Heart right ventricle (tissue), 16 donors: ENCODE data around the gene RFX2. TPM values are rescaled to one million over a fixed set of nuclear protein-coding genes. Genes with fewer than 3 reads are reported as not detected.

Experiments
- ATAC-seq, 8 donors: fragments of 200-7000 bp; cut with Tn5 transposase; one replicate each; pipeline ENCODE4 v1.9.1; 2020; ENCODE audit warnings: mild to moderate bottlenecking in 8 of 8, moderate library complexity in 8 of 8, moderate number of reproducible peaks in 1 of 8
- DNase-seq, 2 donors: peaks; one replicate each; pipeline ENCODE4 v3.0.0-alpha.2; 2020
- H3K27ac ChIP-seq, 10 donors: fragments of 200-600 bp; sonication (generic) in 2 of 10; one replicate each; pipeline versions ENCODE4 v1.5.0 to v1.8.0; 2020 to 2022; ENCODE audit warnings: mild to moderate bottlenecking in 3 of 10
- H3K27me3 ChIP-seq, 7 donors: fragments of 200-600 bp; one replicate each; pipeline ENCODE4 v1.8.0; 2021 to 2022; ENCODE audit warnings: mild to moderate bottlenecking in 2 of 7
- H3K36me3 ChIP-seq, 9 donors: fragments of 200-600 bp; sonication (generic) in 1 of 9; one replicate each; pipeline versions ENCODE4 v1.5.0 to v1.8.0; 2020 to 2022; ENCODE audit warnings: mild to moderate bottlenecking in 2 of 9
- H3K4me1 ChIP-seq, 9 donors: fragments of 200-600 bp; sonication (generic) in 1 of 9; one replicate each; pipeline versions ENCODE4 v1.5.0 to v1.8.0; 2020 to 2022; ENCODE audit warnings: mild to moderate bottlenecking in 4 of 9
- H3K4me3 ChIP-seq, 10 donors: fragments of 200-600 bp; sonication (generic) in 2 of 10; one replicate each; pipeline versions ENCODE4 v1.5.0 to v1.8.0; 2020 to 2022; ENCODE audit warnings: mild to moderate bottlenecking in 7 of 10, moderate library complexity in 2 of 10
- H3K9me3 ChIP-seq, 11 donors: fragments of 200-600 bp in 10 of 11; sonication (generic) in 2 of 11; one replicate each; pipeline versions ENCODE4 v1.5.0 to v1.8.0; 2013 to 2022; ENCODE audit warnings: mild to moderate bottlenecking in 2 of 11, control low read depth in 1 of 11, moderate library complexity in 1 of 11
- CTCF ChIP-seq, 9 donors: fragments of 200-600 bp; sonication (generic) in 2 of 9; IDR thresholded peaks; one replicate each; pipeline versions ENCODE4 v1.5.0 to v1.8.0; 2021 to 2022; ENCODE audit warnings: antibody characterized with exemption in 9 of 9, mild to moderate bottlenecking in 5 of 9, moderate library complexity in 1 of 9
- WGBS, 2 donors: extraction: QIAGEN DNeasy Blood & Tissue Kit; methylation state at CpG; one replicate each; pipeline ENCODE4 v1.1.7; 2013; ENCODE audit warnings: inconsistent platforms in 1 of 2; 5-methylcytosine and 5-hydroxymethylcytosine counted together
- intact Hi-C, 10 donors: fragments of 100-400 bp; cut with DNase I; formaldehyde crosslinking; loops; one replicate each; pipeline versions ENCODE4 v1.11.1 to v1.14.2; 2022
- polyA plus RNA-seq, 2 donors: library from polyadenylated mRNA; stranded (reverse); fragments of 200-250 nt; gene quantifications; one replicate each; pipeline ENCODE4 v1.2.3, GENCODE V29; 2013
- total RNA-seq, 10 donors: library from RNA; stranded (reverse); fragmentation: NEBNext Ultra II Directional in 3 of 10; extraction: Animal tissue kit (Norgen Biotek cat#: 25700) in 3 of 10; gene quantifications; one replicate each; pipeline versions ENCODE4 v1.2.1 to v1.2.4, GENCODE V29; 2021 to 2023
- donor health status: Arrhythmogenic right ventricular cardiomyopathy.
- donor health status: ischemic (EF 13 %, LVEDD 7.1; RV severe dilation, severe dysfunction).
- donor health status: healthy with polysubstance abuse.
- donor health status: DM: no; HTN: yes; CAD: no.
- donor health status: DM: no; HTN: no; CAD: no.
- donor health status: ischemic (EF 25% LVEDD 6.9; RV normal size, moderate dysfunction).
- donor health status: ischemic (EF 25% LVEDD 5.7; RV mildly dilated, moderate dysfunction).
- donor health status: healthy.
- donor health status: DM: yes; HTN: yes; CAD: no.
- donor health status: Ischemic cardiomyopathy.
- donor health status: ischemic (EF 35%, LVEDD 5.7; RV mildly dilated, moderate dysfunction).
- donor health status: nonischemic (EF 11% LVEDD 7.7; RV severe dilation, severe dysfunction).
- donor health status: DM: yes; HTN: yes; CAD: no.
- donor health status: PGD.
- donor health status: ischemic (EF 29% LVEDD 5.4; RV normal size, mild dysfunction).
- donor health status: nonischemic (EF 23%, LVEDD 6.1; RV moderate dilation, normal function).

The RFX2 gene
- total and polyA plus RNA-seq, 12 donors = 4.2 to 17.4 (median 5.2) TPM

DNA sequence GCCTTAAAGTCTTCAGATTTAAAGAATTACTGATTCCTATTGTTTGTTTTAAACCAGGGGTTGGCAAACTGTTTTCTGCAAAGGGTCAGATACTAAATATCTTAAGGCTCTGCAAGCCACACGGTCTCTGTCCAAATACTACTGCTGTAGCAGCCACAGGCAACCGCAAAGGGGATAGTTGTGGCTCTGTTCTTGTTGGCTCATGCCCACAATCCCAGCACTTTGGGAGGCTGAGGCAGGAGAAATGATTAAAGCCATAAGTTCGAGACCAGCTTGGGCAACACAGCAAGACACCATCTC is 154.7 kb downstream of the RFX2 start:
- no peaks in the 10 kb centered on the region for H3K9me3 ChIP-seq
- H3K4me3 ChIP-seq = no peak overlapping the region
- peak overlapping the region in 9 of 10 donors; percentile 38 to 82 (median 68) for H3K27ac ChIP-seq
- ATAC-seq (no peak), DNase-seq (no peak)
- no peak for TF ChIP-seq CTCF (IDR thresholded peaks at IDR 0.05)
- peaks cover 0 to 11% (median 0%) of the 10 kb centered on the region in 9 donors for H3K36me3 ChIP-seq
- peaks cover 45 to 100% (median 95%) of the 10 kb centered on the region in 9 donors for H3K4me1 ChIP-seq
- no peaks in the 10 kb centered on the region for H3K27me3 ChIP-seq
- WGBS, 2 donors = 55 to 58% methylated on average over 3 of the region's 3 CpGs
- intact Hi-C loops = loop anchor here in 1 of 10 donors (10.0 kb wide), 1 partner anchor 611 kb away; the partner anchor contains the start of gene PTPRS

DNA sequence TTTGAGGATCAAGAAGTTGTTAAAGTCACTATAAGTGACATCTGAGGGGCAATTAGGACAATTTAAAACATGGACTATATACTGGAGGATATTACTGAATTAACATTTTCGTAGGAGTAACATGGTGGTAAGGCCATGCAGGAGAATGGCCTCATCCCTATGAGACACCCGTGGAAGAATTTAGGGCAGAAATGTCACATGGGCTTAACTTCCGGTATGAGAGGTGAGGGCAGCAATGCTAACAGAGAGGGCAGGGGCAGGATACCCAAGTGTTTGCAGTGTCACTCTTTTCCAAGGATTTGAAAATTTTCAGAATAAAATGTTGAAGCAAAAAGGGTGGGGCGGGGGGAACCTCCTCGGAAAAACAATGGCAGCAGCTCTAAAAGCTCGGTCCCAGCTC is 156.0 kb downstream of the RFX2 start:
- no peak for TF ChIP-seq CTCF (IDR thresholded peaks at IDR 0.05)
- DNase-seq = no peak
- H3K27me3 ChIP-seq = no peaks in the 10 kb centered on the region
- ATAC-seq = peak in 1 of 8 donors; percentile 2
- intact Hi-C loops = loop anchor here in 1 of 10 donors (10.0 kb wide), 1 partner anchor 609 kb away; the partner anchor contains the start of gene PTPRS
- H3K4me1 ChIP-seq = peaks cover 37 to 100% (median 94%) of the 10 kb centered on the region in 9 donors
- WGBS, 2 donors = 39 to 50% methylated on average over 6 of the region's 6 CpGs
- peaks cover 0 to 23% (median 0%) of the 10 kb centered on the region in 9 donors for H3K36me3 ChIP-seq
- H3K4me3 ChIP-seq = peak overlapping the region in 3 of 10 donors; percentile 5 to 13 (median 6)
- H3K9me3 ChIP-seq = no peaks in the 10 kb centered on the region
- H3K27ac ChIP-seq = peak overlapping the region; percentile 33 to 82 (median 68)

GRCh38 chr19:5953680-5954213 is 156.6 kb downstream of the RFX2 start:
- H3K27ac ChIP-seq = peak overlapping the region; percentile 33 to 82 (median 68)
- no peaks in the 10 kb centered on the region for H3K27me3 ChIP-seq
- intact Hi-C loops = loop anchor here in 1 of 10 donors (10.0 kb wide), 1 partner anchor 609 kb away; the partner anchor contains the start of gene PTPRS
- ATAC-seq = peak in 1 of 8 donors; percentile 10
- peaks cover 0 to 26% (median 0%) of the 10 kb centered on the region in 9 donors for H3K36me3 ChIP-seq
- H3K4me3 ChIP-seq = no peak overlapping the region
- TF ChIP-seq CTCF (IDR thresholded peaks at IDR 0.05) = no peak
- H3K4me1 ChIP-seq = peaks cover 37 to 100% (median 96%) of the 10 kb centered on the region in 9 donors
- DNase-seq = no peak
- H3K9me3 ChIP-seq = no peaks in the 10 kb centered on the region
- 51 to 54% methylated on average over 17 of the region's 17 CpGs for WGBS, 2 donors

- DNase-seq (no peak), ATAC-seq (no peak)
- H3K4me3 ChIP-seq = no peak overlapping the region
- H3K9me3 ChIP-seq = no peaks in the 10 kb centered on the region
- no peak for TF ChIP-seq CTCF (IDR thresholded peaks at IDR 0.05)
- H3K27me3 ChIP-seq = no peaks in the 10 kb centered on the region
- 56 to 64% methylated on average over 5 of the region's 5 CpGs for WGBS, 2 donors
- H3K4me1 ChIP-seq = peaks cover 37 to 100% (median 94%) of the 10 kb centered on the region in 9 donors
- peak overlapping the region in 9 of 10 donors; percentile 33 to 82 (median 68) for H3K27ac ChIP-seq
- H3K36me3 ChIP-seq = peaks cover 0 to 20% (median 0%) of the 10 kb centered on the region in 9 donors
- intact Hi-C loops = loop anchor here in 1 of 10 donors (10.0 kb wide), 1 partner anchor 608 kb away; the partner anchor contains the start of gene PTPRS
Measured at GRCh38 chr19:5953030-5953589, 157.2 kb downstream of the RFX2 start.
